Effector memory CD8-positive, alpha-beta T cell (primary cell): ENCODE measurements around the gene NOP14.
"Not testable (repeated sequence)": the region's sequence is repeated elsewhere in the genome, so short reads cannot be mapped to it uniquely, and the experiment has no call there.

Experiments used
- ATAC-seq: fragments of 150-1000 bp; cut with Tn5 transposase; replicated peaks from 2 replicates; pipeline ENCODE4 v1.10.0; 2021; ENCODE audit warnings: mild to moderate bottlenecking, moderate library complexity
- DNase-seq, 3 experiments: peaks; one replicate each; pipeline ENCODE4 v3.0.0; 2021
- H3K27ac Mint-ChIP-seq, 2 donors: one replicate each; pipeline ENCODE4 v1.8.0; 2022; ENCODE audit warnings: mild to moderate bottlenecking in 2 of 2, mixed read lengths in 2 of 2, moderate library complexity in 2 of 2
- H3K27me3 Mint-ChIP-seq, 2 donors: one replicate each; pipeline ENCODE4 v1.8.0; 2022; ENCODE audit warnings: mixed read lengths in 2 of 2
- H3K36me3 Mint-ChIP-seq: one replicate; pipeline ENCODE4 v1.8.0; 2022; ENCODE audit warnings: mild to moderate bottlenecking, moderate library complexity, mixed read lengths; ENCODE audit not compliant: insufficient read depth
- H3K4me1 Mint-ChIP-seq, 2 donors: one replicate each; pipeline ENCODE4 v1.8.0; 2022; ENCODE audit warnings: low read depth in 2 of 2, mixed read lengths in 2 of 2
- H3K4me3 Mint-ChIP-seq, 2 donors: one replicate each; pipeline ENCODE4 v1.8.0; 2022; ENCODE audit warnings: mild to moderate bottlenecking in 2 of 2, mixed read lengths in 2 of 2, moderate library complexity in 2 of 2
- H3K9me3 Mint-ChIP-seq, 2 donors: one replicate each; pipeline ENCODE4 v1.8.0; 2022; ENCODE audit warnings: mixed read lengths in 2 of 2

The NOP14 gene

GRCh38 chr4:2928242-2929176 lies 34.7 kb downstream of the NOP14 start:
- peaks cover 24% of the 10 kb centered on the region in 2 donors for H3K4me1 Mint-ChIP-seq
- no peak for DNase-seq
- H3K27me3 Mint-ChIP-seq: no peaks in the 10 kb centered on the region
- H3K9me3 Mint-ChIP-seq: no peaks in the 10 kb centered on the region
- H3K4me3 Mint-ChIP-seq: no peak overlapping the region
- H3K27ac Mint-ChIP-seq: peak overlapping the region; percentile 68 to 86
- ATAC-seq: no peak
- peaks cover 67% of the 10 kb centered on the region for H3K36me3 Mint-ChIP-seq

- H3K27ac Mint-ChIP-seq: peak overlapping the region; percentile 38 to 86
- DNase-seq: no peak
- no peaks in the 10 kb centered on the region for H3K27me3 Mint-ChIP-seq
- no peaks in the 10 kb centered on the region for H3K9me3 Mint-ChIP-seq
- no peak overlapping the region for H3K4me3 Mint-ChIP-seq
- ATAC-seq: no peak
- peaks cover 21 to 22% of the 10 kb centered on the region in 2 donors for H3K4me1 Mint-ChIP-seq
- H3K36me3 Mint-ChIP-seq: peaks cover 65% of the 10 kb centered on the region
Measured at GRCh38 chr4:2927696-2928075, 35.5 kb downstream of the NOP14 start.

GRCh38 chr4:2927016-2927695 lies 36.0 kb downstream of the NOP14 start:
- Mint-ChIP-seq H3K36me3 (peaks cover 65% of the 10 kb centered on the region), H3K4me3 (no peak overlapping the region), H3K4me1 (peaks cover 23 to 24% of the 10 kb centered on the region in 2 donors), H3K27me3 (no peaks in the 10 kb centered on the region), H3K27ac (peak overlapping the region in 1 of 2 donors; percentile 86), H3K9me3 (no peaks in the 10 kb centered on the region)
- ATAC-seq (no peak), DNase-seq (no peak)

- Mint-ChIP-seq H3K27me3 (no peaks in the 10 kb centered on the region), H3K36me3 (peaks cover 62% of the 10 kb centered on the region), H3K9me3 (no peaks in the 10 kb centered on the region), H3K4me3 (no peak overlapping the region), H3K27ac (no peak overlapping the region), H3K4me1 (peaks cover 26 to 29% of the 10 kb centered on the region in 2 donors)
- ATAC-seq (no peak), DNase-seq (no peak)
Measured at GRCh38 chr4:2925931-2926860, 37.0 kb downstream of the NOP14 start.

- Mint-ChIP-seq H3K4me1 (peaks cover 31% of the 10 kb centered on the region in 2 donors), H3K27me3 (no peaks in the 10 kb centered on the region), H3K9me3 (no peaks in the 10 kb centered on the region), H3K4me3 (no peak overlapping the region), H3K36me3 (peaks cover 61% of the 10 kb centered on the region), H3K27ac (no peak overlapping the region)
- no peak for ATAC-seq
- DNase-seq: no peak
Measured at GRCh38 chr4:2925496-2925895, 37.7 kb downstream of the NOP14 start.

- H3K27me3 Mint-ChIP-seq: no peaks in the 10 kb centered on the region
- H3K4me1 Mint-ChIP-seq: peaks cover 36 to 37% of the 10 kb centered on the region in 2 donors
- peaks cover 55% of the 10 kb centered on the region for H3K36me3 Mint-ChIP-seq
- H3K27ac Mint-ChIP-seq: peak overlapping the region in 1 of 2 donors; percentile 93
- no peaks in the 10 kb centered on the region for H3K9me3 Mint-ChIP-seq
- H3K4me3 Mint-ChIP-seq: no peak overlapping the region
- ATAC-seq: no peak
- DNase-seq: no peak
Measured at GRCh38 chr4:2924765-2925301, 38.4 kb downstream of the NOP14 start.

- Mint-ChIP-seq H3K4me1 (peaks cover 39 to 43% of the 10 kb centered on the region in 2 donors), H3K36me3 (peaks cover 57% of the 10 kb centered on the region), H3K27ac (peak overlapping the region; percentile 91 to 93), H3K27me3 (no peaks in the 10 kb centered on the region), H3K4me3 (no peak overlapping the region), H3K9me3 (no peaks in the 10 kb centered on the region)
- DNase-seq: no peak
- ATAC-seq: no peak
Measured at GRCh38 chr4:2924286-2924685, 38.9 kb downstream of the NOP14 start.

- H3K36me3 Mint-ChIP-seq: peaks cover 55% of the 10 kb centered on the region
- H3K9me3 Mint-ChIP-seq: no peaks in the 10 kb centered on the region
- peak overlapping the region; percentile 60 to 75 for H3K4me3 Mint-ChIP-seq
- H3K27me3 Mint-ChIP-seq: no peaks in the 10 kb centered on the region
- no peak for DNase-seq
- peaks cover 39 to 45% of the 10 kb centered on the region in 2 donors for H3K4me1 Mint-ChIP-seq
- ATAC-seq: no peak
- H3K27ac Mint-ChIP-seq: peak overlapping the region; percentile 91 to 93
Measured at GRCh38 chr4:2923668-2924173, 39.5 kb downstream of the NOP14 start.

GRCh38 chr4:2923141-2923551 lies 40.1 kb downstream of the NOP14 start:
- H3K4me3 Mint-ChIP-seq: peak overlapping the region; percentile 60 to 75

GRCh38 chr4:2922453-2923101 lies 40.6 kb downstream of the NOP14 start:
- Mint-ChIP-seq H3K27ac (peak overlapping the region; percentile 91 to 93), H3K36me3 (peaks cover 46% of the 10 kb centered on the region), H3K4me3 (peak overlapping the region; percentile 60 to 75), H3K4me1 (peaks cover 41 to 56% of the 10 kb centered on the region in 2 donors)
- not testable (repeated sequence) for H3K27me3 Mint-ChIP-seq, H3K9me3 Mint-ChIP-seq
- ATAC-seq (peak; percentile 57), DNase-seq (peak; percentile 50 to 57 (median 56))

More at GRCh38 chr4:2923141-2923551, 40.1 kb downstream of the NOP14 start:
- ATAC-seq (peak; percentile 54), DNase-seq (no peak)
- Mint-ChIP-seq H3K4me1 (peaks cover 40 to 50% of the 10 kb centered on the region in 2 donors), H3K36me3 (peaks cover 51% of the 10 kb centered on the region), H3K27ac (peak overlapping the region; percentile 91 to 93), H3K9me3 (no peaks in the 10 kb centered on the region), H3K27me3 (no peaks in the 10 kb centered on the region)

- not testable (repeated sequence) for H3K4me3 Mint-ChIP-seq, H3K9me3 Mint-ChIP-seq, H3K27me3 Mint-ChIP-seq, ATAC-seq, DNase-seq
- peak overlapping the region; percentile 26 to 84 for H3K27ac Mint-ChIP-seq
- peaks cover 49 to 58% of the 10 kb centered on the region in 2 donors for H3K4me1 Mint-ChIP-seq
- H3K36me3 Mint-ChIP-seq: peaks cover 60% of the 10 kb centered on the region
Measured at GRCh38 chr4:2918714-2919113, 44.5 kb downstream of the NOP14 start.

- Mint-ChIP-seq H3K4me1 (peaks cover 44 to 54% of the 10 kb centered on the region in 2 donors), H3K27ac (peak overlapping the region; percentile 26 to 84), H3K36me3 (peaks cover 63% of the 10 kb centered on the region)
- DNase-seq, H3K9me3 Mint-ChIP-seq, ATAC-seq, H3K27me3 Mint-ChIP-seq, H3K4me3 Mint-ChIP-seq: not testable (repeated sequence)
Measured at GRCh38 chr4:2918300-2918699, 44.9 kb downstream of the NOP14 start.
